ENCODE results near the gene CTNNA2.

The CTNNA2 gene

DNA sequence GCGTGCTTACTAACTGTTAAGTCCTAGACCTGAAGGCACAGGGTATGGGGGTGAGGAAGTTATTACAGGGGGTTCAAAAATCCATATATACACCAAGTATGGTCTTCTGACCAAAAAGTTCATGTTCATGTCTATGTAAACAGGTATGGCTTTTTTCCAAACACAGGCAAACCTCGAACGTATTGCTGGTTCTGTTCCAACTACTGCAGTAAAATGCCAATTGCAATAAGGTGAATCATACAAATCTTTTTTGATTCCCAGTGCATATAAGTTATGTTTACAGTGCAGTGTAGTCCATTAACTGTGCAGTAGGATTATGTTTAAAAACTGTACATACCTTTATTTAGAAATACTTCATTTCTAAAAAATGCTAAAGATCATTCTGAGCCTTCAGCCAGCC, 1037.0 kb downstream of the CTNNA2 start:
- no peak for TF ChIP-seq POLR2AphosphoS5 (IDR thresholded peaks at IDR 0.05; ENCODE audit: low read depth, low read length)
- TF ChIP-seq, protein P1, sequence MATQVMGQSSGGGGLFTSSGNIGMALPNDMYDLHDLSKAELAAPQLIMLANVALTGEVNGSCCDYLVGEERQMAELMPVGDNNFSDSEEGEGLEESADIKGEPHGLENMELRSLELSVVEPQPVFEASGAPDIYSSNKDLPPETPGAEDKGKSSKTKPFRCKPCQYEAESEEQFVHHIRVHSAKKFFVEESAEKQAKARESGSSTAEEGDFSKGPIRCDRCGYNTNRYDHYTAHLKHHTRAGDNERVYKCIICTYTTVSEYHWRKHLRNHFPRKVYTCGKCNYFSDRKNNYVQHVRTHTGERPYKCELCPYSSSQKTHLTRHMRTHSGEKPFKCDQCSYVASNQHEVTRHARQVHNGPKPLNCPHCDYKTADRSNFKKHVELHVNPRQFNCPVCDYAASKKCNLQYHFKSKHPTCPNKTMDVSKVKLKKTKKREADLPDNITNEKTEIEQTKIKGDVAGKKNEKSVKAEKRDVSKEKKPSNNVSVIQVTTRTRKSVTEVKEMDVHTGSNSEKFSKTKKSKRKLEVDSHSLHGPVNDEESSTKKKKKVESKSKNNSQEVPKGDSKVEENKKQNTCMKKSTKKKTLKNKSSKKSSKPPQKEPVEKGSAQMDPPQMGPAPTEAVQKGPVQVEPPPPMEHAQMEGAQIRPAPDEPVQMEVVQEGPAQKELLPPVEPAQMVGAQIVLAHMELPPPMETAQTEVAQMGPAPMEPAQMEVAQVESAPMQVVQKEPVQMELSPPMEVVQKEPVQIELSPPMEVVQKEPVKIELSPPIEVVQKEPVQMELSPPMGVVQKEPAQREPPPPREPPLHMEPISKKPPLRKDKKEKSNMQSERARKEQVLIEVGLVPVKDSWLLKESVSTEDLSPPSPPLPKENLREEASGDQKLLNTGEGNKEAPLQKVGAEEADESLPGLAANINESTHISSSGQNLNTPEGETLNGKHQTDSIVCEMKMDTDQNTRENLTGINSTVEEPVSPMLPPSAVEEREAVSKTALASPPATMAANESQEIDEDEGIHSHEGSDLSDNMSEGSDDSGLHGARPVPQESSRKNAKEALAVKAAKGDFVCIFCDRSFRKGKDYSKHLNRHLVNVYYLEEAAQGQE (IDR thresholded peaks at IDR 0.05; ENCODE audit: insufficient read depth in 1 of 2, low read depth in 2 of 2, low read length in 2 of 2) = no peak
- TF ChIP-seq TAF1 (IDR thresholded peaks at IDR 0.05; ENCODE audit: borderline replicate concordance, insufficient read depth, low read length) = no peak
- TF ChIP-seq FOXP2 (optimal IDR thresholded peaks at IDR 0.05; ENCODE audit: borderline replicate concordance, extremely low read depth, extremely low read length, insufficient read depth) = no peak
- TF ChIP-seq SIN3A (IDR thresholded peaks at IDR 0.05; ENCODE audit: borderline replicate concordance, insufficient read depth, low read length) = no peak

DNA sequence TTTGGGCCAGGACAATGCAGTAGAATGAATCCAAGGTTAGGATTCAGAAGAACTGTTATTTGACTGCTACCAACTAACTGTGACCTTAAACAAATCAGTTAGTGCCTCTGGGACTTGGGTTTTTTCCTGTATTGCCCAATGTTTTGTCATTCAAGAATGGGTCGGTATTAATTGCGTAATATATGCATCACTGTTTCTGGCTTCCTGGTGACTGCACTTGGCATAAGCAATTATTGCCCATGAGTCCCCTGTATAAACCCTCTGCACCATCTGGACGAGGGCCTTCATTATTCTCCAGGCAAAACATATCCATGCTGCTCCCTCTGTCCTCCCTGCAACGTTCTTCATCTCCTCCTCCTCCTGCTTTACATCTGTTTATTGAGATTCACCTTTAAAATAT, 1047.5 kb downstream of the CTNNA2 start:
- TF ChIP-seq TAF1 (IDR thresholded peaks at IDR 0.05; ENCODE audit: borderline replicate concordance, insufficient read depth, low read length) (no peak), POLR2AphosphoS5 (IDR thresholded peaks at IDR 0.05; ENCODE audit: low read depth, low read length) (no peak), FOXP2 (optimal IDR thresholded peaks at IDR 0.05; ENCODE audit: borderline replicate concordance, extremely low read depth, extremely low read length, insufficient read depth) (no peak), SIN3A (IDR thresholded peaks at IDR 0.05; ENCODE audit: borderline replicate concordance, insufficient read depth, low read length) (no peak)
- TF ChIP-seq, protein P1 (IDR thresholded peaks at IDR 0.05; ENCODE audit: insufficient read depth in 1 of 2, low read depth in 2 of 2, low read length in 2 of 2) = no peak

DNA sequence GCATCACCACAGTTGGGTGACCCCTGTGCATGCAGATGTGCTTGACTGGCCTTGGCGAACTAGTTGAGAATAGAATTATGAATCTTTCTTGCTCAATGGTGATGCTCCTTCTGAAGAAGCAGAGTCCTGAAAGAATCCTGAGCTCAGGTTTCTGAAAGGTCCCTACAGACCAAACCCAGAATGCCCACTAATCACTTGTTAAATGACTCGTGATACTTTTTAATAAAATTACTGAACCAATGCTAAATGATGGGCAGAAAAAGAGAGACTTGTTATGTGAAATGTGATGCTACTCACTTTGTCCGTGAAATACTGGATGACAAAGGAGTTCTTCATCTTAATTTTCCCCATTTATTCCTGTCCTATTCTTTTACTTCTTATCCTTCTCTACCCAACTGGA, 1055.2 kb downstream of the CTNNA2 start:
- TF ChIP-seq TAF1 (IDR thresholded peaks at IDR 0.05; ENCODE audit: borderline replicate concordance, insufficient read depth, low read length) = no peak
- TF ChIP-seq, protein P1 (IDR thresholded peaks at IDR 0.05; ENCODE audit: insufficient read depth in 1 of 2, low read depth in 2 of 2, low read length in 2 of 2) = no peak
- no peak for TF ChIP-seq POLR2AphosphoS5 (IDR thresholded peaks at IDR 0.05; ENCODE audit: low read depth, low read length)
- TF ChIP-seq FOXP2 (optimal IDR thresholded peaks at IDR 0.05; ENCODE audit: borderline replicate concordance, extremely low read depth, extremely low read length, insufficient read depth) = no peak
- TF ChIP-seq SIN3A (IDR thresholded peaks at IDR 0.05; ENCODE audit: borderline replicate concordance, insufficient read depth, low read length) = no peak

DNA sequence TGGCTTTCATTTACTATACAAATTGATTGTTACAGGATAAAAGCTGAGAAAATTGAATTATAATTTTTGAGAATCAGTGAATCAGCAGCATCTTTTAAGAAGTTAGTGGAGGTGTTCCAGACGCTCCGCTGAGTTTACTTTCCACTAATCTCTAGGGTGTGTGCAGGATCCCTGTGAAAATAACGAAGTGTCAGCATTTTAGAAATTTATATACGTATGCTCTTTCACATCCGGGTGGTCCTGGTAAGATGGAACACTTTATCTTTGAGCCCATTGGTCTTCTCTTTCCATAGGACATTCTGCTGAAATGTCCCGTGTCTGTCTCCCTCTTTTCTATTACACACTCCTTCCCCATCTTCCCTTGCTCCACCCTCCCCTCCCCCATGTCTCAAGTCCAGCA, 1060.3 kb downstream of the CTNNA2 start:
- TF ChIP-seq TAF1 (IDR thresholded peaks at IDR 0.05; ENCODE audit: borderline replicate concordance, insufficient read depth, low read length) = no peak

DNA sequence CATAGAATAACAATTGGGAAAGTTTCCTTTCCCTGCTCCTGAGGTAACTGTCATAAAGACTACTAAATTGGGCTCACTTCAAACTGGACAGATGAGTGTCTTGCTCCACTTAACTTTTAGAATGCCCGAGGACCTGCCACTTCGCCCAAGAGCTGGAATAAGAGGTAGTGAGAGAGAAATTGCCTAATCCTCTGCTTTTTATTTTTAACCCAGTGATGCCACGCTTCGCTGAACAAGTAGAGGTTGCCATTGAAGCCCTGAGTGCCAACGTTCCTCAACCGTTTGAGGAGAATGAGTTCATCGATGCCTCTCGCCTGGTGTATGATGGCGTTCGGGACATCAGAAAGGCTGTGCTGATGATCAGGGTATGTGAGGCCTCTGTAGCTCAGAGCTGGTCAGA, 1061.1 kb downstream of the CTNNA2 start:
- TF ChIP-seq TAF1 (IDR thresholded peaks at IDR 0.05; ENCODE audit: borderline replicate concordance, insufficient read depth, low read length) (no peak), POLR2AphosphoS5 (IDR thresholded peaks at IDR 0.05; ENCODE audit: low read depth, low read length) (no peak), SIN3A (IDR thresholded peaks at IDR 0.05; ENCODE audit: borderline replicate concordance, insufficient read depth, low read length) (no peak), FOXP2 (optimal IDR thresholded peaks at IDR 0.05; ENCODE audit: borderline replicate concordance, extremely low read depth, extremely low read length, insufficient read depth) (no peak)
- TF ChIP-seq, protein P1 (IDR thresholded peaks at IDR 0.05; ENCODE audit: insufficient read depth in 1 of 2, low read depth in 2 of 2, low read length in 2 of 2) = no peak
